GM19372 (cell line): ENCODE results near the gene OR11H6.
"Not testable (repeated sequence)": the region's sequence is repeated elsewhere in the genome, so short reads cannot be mapped to it uniquely, and the experiment has no call there.

Experiments
- ATAC-seq: cut with Tn5 transposase; IDR thresholded peaks from one replicate; pipeline ENCODE4 v1.9.1; 2021; ENCODE audit warnings: mild to moderate bottlenecking, low read depth, moderate library complexity; ENCODE audit not compliant: unreplicated experiment

Gene OR11H6, protein sequence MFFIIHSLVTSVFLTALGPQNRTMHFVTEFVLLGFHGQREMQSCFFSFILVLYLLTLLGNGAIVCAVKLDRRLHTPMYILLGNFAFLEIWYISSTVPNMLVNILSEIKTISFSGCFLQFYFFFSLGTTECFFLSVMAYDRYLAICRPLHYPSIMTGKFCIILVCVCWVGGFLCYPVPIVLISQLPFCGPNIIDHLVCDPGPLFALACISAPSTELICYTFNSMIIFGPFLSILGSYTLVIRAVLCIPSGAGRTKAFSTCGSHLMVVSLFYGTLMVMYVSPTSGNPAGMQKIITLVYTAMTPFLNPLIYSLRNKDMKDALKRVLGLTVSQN

DNA sequence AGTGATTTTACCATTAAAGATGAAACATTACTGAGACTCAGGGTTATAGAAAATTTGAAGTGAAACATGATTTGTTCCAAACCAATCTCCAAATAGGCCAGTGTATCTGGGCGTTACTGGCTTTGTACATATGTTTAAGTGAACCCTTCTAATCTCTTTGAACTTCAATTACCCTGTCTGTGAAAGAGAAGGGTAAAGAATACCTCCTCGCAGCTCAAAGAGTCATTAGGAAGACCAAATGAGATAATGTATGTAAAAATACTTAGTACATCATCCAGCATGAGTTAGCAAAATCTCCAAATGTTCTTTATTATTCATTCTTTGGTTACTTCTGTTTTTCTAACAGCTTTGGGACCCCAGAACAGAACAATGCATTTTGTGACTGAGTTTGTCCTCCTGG, at the start of gene OR11H6:
OR11H6 (plus strand) TSS at position 301 of the 400 bp plus-strand sequence; CDS start at position 301, 0 bp downstream.
- no peak for ATAC-seq

DNA sequence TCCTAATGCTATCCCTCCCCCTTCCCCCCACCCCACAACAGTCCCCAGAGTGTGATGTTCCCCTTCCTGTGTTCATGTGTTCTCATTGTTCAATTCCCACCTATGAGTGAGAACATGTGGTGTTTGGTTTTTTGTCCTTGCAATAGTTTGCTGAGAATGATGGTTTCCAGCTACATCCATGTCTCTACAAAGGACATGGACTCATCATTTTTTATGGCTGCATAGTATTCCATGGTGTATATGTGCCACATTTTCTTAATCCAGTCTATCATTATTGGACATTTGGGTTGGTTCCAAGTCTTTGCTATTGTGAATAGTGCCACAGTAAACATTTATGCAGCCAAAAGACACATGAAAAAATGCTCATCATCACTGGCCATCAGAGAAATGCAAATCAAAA, 49.3 kb upstream of the OR11H6 start:
- ATAC-seq = not testable (repeated sequence)

DNA sequence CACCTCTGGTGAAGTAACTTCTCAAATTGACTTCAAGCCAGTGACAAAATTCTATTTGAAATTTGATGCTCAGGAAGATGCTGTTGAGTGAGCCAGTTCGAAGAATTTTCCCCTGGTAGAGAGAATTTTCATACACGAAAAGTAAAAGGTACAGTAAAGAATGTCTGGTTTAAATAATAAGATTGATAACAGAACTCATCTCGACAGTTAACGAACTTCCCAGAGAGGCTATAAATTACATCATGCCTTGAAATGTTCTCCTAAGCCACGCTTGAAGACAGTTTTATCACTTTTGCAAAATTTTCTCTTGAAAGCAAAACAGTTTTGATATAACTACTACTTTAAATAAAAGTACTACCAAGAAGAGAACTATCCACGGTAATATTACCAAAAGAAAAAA, 47.2 kb upstream of the OR11H6 start:
- no peak for ATAC-seq

DNA sequence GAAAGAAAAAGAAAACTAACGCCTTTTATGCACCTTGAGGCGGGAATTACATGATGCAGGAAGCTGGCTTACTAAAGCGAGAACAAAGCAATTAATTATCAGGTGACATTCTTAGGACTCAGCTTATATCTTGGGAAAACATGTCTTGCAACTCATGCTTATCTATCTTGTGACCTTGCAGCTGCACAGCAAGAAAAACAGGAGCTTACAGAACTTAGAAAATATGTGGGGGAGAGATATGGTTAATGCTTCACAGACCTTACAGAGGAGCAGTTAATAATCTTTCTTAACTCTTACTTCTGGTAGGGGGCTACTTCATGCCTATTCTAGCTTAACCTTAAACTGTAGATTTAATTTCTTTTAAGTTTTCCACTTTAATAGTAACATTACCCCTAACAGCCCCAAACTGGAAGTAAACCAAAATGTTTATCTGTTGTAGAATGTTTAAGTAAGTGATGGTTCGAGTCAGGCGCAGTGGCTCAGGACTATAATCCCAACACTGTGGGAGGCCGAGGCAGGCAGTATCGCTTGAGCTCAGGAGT, 46.0 kb upstream of the OR11H6 start:
- no peak for ATAC-seq

DNA sequence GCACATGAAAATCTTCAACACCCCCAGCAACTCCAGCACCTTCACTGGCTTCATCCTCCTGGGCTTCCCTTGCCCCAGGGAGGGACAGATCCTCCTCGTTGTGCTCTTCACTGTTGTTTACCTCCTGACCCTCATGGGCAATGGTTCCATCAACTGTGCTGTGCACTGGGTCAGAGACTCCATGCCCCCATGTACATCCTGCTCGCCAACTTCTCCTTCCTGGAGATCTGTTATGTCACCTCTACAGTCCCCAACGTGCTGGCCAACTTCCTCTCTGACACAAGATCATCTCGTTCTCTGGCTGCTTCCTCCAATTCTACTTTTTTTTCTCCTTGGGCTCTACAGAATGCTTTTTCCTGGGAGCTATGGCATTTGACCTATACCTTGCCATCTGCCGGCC, 44.3 kb upstream of the OR11H6 start:
- no peak for ATAC-seq

DNA sequence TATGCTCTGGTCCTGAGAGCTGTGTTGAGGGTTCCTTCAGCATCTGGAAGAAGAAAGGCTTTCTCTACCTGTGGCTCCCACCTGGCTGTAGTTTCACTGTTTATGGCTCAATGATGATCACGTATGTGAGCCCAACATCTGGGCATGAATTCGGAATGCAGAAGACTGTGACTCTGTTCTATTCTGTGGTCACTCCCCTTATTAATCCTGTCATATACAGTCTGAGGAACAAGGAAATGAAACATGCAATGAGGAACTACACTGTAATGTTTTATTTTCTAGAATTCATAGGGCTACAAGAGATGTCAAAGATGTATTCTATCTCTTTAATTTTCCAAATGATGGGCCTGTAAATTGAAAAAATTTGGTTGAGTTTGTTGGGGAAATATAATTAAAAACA, 43.6 kb upstream of the OR11H6 start:
- no peak for ATAC-seq

DNA sequence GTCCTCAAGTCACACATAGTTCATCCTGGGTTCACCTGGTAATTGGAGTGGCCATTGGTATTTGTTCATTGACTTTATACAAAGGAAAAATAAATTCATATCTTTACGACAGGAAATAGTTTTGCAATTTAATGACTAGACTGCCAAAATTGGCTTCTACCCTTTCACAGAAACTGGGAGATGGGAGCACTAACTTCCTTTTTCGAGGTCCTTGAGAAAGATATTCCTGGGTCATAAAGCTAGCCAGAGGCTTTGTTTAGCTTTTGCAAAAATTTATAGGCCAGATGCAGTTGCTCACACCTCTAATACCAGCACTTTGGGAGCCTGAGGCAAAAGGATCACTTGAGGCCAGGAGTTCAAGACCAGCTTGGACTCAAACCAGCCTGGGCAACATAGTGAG, 43.0 kb upstream of the OR11H6 start:
- no peak for ATAC-seq

DNA sequence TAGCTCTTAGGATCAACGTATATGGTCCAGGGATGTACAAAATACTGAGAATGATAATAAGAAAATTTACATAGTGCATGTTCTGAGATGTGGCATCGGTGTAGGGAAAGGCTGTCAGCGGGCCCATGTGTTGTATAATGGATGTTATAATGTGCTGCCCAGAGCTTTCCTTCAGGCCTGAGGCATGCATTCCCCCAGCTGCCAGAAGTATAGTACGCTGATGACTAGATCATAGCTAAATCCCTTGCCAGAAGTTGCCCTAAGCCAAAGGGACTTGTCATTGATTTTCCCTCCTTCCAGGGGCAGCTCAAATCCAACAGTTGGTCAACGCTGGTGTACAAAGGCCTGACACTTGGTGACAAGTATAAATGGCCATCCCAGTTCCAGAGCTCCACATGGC, 39.3 kb upstream of the OR11H6 start:
- no peak for ATAC-seq

DNA sequence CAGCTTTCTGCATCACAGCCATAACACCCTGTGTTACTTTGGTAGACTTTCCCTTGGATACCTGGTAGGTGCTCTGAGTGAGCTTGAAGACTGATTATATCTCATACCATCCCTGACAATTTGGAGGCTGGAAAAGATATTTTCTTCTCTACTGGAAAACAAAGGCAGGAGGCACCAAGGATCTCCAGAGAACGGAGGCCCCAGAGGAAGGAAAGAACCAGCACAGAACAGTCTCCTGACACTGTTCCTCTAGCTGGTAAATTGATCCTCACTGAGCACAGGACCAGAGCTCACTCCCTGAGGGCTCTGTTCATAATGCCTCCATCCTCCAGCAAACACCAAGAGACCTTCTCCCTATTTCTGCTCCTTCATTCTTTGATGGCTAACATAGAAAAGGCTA, 32.9 kb upstream of the OR11H6 start, which contains the start of gene OR11G2:
OR11G2 (plus strand) TSS at position 301 of the 400 bp plus-strand sequence. CDS start 6,542 bp downstream, outside the sequence.
- ATAC-seq = no peak

DNA sequence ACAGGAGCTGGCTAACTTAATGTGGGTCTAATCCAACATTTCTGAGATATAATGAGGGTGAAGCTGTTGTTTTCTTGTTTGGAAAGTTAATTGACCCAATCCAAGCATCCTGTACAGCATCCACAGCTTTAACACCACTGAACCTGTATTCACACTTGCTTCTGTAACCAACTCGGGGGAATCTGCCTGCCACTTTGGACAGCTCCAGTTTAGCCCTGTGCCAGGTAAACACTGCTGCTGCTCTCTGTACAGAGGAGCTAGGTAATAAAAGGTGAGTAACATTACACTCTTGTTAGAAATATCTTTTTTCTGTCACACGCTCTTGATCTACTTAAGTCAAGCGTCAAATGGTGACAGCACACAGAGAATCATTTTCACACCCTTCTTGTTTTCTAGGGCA, 32.1 kb upstream of the OR11H6 start:
- ATAC-seq = no peak

DNA sequence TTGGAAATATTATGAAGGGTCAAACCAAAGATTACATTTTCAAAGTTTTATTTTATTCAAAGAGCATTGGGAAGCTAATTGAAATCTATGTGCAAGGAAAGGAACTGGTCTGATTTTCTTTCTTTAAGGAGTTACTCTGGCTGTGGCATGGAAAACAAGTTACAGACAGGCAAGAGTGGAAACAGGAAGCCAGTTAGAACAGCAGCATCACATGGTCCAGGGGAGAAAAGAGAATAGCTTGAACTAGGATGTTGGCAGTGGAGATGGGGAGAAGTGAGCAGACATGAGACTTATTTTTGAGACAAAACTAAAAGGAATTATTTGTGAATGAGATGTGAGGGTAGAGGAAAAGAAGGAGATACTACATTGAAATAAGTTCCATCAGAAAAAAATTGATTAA, 29.4 kb upstream of the OR11H6 start:
- ATAC-seq = no peak

DNA sequence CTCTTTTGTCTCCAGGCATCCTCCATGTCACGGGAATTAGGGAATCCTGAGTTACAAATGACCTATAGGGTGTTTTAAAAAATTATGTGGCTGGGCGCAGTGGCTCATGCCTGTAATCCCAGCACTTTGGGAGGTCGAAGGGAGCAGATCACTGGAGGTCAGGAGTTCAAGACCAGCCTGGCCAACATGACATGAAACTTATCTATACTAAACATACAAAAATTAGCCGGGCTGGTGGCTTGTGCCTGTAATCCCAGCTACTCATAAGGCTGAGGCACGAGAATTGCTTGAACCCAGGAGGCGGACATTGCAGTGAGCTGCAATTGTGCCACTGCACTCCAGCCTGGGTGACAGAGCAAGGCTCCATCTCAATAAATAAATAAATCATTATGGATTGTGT, 28.3 kb upstream of the OR11H6 start:
- ATAC-seq = not testable (repeated sequence)

DNA sequence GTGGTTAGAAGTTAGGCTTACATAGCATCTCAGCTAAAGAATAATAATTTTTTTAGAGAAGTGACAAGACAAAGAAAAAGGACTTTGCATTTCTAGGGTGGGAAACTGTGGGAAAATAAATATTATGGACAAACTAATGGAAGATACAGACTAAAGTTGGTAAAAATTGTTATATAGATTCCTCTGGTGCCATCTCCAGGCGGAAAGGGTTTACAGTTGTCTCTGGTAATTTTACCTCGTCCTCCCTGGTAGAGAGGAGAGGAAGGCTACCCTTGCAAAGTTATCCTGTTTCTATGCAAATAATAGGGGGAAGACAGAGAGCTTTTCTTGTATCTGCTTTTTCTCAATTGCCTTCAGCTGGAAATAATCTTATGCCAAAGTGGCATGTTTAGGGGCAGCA, 27.6 kb upstream of the OR11H6 start:
- no peak for ATAC-seq

DNA sequence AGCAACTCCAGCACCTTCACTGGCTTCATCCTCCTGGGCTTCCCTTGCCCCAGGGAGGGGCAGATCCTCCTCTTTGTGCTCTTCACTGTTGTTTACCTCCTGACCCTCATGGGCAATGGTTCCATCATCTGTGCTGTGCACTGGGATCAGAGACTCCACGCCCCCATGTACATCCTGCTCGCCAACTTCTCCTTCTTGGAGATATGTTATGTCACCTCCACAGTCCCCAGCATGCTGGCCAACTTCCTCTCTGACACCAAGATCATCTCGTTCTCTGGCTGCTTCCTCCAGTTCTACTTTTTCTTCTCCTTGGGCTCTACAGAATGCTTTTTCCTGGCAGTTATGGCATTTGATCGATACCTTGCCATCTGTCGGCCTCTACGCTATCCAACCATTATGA, 26.1 kb upstream of the OR11H6 start:
- ATAC-seq = no peak

DNA sequence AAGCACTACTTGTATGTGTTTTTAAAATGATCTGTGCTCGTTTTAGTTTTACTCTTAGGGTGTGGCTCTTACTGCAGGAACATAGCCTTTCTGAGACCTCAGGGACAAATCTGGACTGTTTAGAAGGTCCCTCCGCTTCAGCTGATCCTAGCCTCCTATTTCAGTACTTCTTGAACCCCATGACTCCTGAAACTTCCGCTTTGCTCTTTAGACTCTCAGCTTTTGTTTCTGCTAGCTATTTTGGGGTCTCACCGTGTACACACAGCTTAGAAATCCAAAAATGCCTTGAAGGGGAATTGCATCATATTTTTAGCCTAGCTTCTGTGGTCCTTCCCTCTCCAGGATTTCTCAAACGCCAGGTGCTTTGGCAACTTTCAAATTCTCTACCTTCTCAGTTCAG, 24.5 kb upstream of the OR11H6 start:
- ATAC-seq = no peak

DNA sequence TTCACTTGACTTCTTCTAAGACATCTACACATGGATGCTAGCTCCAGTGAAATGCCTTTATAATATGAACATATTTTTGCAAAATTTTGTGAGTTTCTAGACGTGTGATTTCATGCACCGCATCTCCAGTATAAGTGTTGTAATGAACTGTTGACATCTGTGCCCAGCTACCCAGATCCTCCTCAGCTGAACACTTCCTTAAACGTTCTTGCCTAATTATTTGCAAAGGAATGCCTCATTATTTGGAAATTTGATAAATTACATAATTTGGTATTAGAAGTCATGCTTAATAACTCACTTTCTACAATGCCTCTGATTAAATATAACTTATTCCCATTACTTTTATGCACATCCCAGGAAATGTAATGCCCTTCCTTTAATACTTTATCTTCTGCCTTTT, 18.8 kb upstream of the OR11H6 start:
- no peak for ATAC-seq

DNA sequence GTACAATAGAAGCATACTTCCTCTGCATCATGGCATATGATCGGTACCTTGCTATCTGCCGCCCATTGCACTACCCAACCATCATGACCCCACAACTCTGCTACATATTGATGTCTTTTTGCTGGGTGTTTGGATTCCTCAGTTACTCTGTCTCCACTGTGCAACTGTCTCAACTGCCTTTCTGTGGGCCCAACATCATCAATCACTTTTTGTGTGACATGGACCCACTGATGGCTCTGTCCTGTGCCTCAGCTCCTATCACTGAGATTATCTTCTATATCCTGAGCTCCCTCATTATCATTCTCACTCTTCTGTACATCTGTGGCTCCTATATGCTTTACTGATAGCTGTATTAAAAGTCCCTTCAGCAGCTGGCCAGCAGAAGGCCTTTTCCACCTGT, 13.9 kb upstream of the OR11H6 start:
- ATAC-seq = no peak

DNA sequence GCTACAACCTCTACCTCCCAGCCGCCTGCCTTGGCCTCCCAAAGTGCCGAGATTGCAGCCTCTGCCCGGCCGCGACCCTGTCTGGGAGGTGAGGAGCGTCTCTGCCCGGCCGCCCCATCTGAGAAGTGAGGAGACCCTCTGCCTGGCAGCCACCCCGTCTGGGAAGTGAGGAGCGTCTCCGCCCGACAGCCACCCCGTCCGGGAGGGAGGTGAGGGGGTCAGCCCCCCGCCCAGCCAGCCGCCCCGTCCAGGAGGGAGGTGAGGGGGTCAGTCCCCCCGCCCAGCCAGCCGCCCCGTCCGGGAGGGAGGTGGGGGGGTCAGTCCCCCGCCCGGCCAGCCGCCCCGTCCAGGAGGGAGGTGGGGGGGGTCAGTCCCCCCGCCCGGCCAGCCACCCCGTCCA, 11.1 kb upstream of the OR11H6 start:
- ATAC-seq = not testable (repeated sequence)

DNA sequence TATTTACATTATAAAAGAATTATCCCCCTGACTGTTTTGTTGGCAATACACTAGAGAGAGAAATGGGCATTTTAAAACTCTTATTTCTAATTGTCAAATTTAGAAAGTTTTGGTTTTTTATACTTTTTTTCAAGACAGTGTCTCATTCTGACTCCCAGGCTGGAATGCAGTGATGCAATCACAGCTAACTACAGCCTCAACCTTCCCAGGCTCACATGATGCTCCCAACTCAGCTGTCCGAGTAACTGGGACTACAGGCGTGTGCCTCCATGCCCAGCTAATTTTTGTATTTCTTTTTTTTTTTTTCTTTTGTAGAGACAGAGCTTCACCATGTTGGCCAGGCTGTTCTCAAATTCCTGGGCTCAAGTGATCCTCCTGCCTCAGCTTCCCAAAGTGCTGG, 8.3 kb upstream of the OR11H6 start:
- no peak for ATAC-seq

DNA sequence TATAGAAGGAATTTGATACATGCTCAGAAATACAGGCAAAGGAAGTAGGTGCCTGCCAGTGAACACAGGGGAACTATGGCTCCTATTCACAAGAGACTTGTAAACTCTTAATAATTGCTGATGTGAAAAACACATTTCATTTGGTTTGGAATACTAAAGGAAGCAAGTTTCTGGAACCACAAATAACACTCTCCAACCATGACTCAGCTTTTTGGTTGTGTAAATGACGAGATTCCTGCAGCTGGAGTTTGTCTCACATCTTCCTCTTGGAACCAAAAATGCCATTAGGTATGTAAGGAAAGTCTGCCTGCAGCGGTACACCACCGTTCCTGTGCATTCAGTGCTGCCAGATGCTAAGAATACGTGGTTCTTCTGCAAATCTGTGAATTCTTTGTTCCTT, 4.5 kb upstream of the OR11H6 start:
- no peak for ATAC-seq

DNA sequence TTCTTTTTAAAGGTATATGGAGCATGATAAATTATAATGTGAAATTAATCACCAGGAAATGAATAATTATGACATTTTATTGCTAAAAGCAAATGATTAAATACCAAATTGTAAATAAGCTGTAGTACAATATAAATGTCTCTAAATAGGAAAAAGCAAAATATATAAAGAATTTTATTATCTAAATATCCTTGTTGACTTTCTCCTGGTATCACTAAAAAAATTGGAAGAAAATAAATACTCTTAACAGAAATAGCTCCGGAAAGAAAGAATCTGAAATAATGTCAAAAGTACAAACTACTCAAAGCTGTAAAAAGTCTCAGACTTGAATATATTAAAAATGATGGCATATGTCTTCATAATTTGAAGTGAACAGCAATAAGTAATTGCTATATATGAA, 5.2 kb downstream of the OR11H6 start, which contains the start of gene OR11H7:
OR11H7 (plus strand) TSS at position 301 of the 400 bp plus-strand sequence.
- no peak for ATAC-seq

DNA sequence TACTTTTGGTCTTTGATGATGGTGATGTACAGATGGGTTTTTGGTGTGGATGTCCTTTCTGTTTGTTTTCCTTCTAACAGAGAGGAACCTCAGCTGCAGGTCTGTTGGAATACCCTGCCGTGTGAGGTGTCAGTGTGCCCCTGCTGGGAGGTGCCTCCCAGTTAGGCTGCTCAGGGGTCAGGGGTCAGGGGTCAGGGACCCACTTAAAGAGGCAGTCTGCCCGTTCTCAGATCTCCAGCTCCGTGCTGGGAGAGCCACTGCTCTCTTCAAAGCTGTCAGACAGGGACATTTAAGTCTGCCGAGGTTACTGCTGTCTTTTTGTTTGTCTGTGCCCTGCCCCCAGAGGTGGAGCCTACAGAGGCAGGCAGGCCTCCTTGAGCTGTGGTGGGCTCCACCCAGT, 11.9 kb downstream of the OR11H6 start:
- not testable (repeated sequence) for ATAC-seq
